GM12892 (cell line): ENCODE measurements around the gene THSD7B.

ENCODE experiments used
- POLR2A ChIP-seq: IDR thresholded peaks from 2 replicates; pipeline ENCODE4 v1.6.1; 2011; ENCODE audit warnings: low read depth, low read length, control low read depth
- POLR2AphosphoS5 ChIP-seq: IDR thresholded peaks from 2 replicates; pipeline ENCODE4 v1.6.1; 2011; ENCODE audit warnings: low read depth, low read length, control low read depth
- TAF1 ChIP-seq: IDR thresholded peaks from 2 replicates; pipeline ENCODE4 v1.6.1; 2011; ENCODE audit warnings: low read depth, mild to moderate bottlenecking, control low read depth, low read length, borderline replicate concordance

- TF ChIP-seq POLR2AphosphoS5: no peak
- TF ChIP-seq POLR2A: no peak
- TF ChIP-seq TAF1: no peak
These were observed 416.0 kb downstream of the THSD7B start for GRCh38 chr2:137181370-137181769.
